K562 (cell line): ENCODE measurements around the gene NBEAL1. TPM values are rescaled to one million over a fixed set of nuclear protein-coding genes. Genes with fewer than 3 reads are reported as not detected.

Experiments
- ATAC-seq: fragments of 200-7000 bp; cut with Tn5 transposase; 3 replicates; pipeline ENCODE4 v1.9.1; 2020; ENCODE audit warnings: moderate library complexity
- BruUV-seq: library from RNA; stranded (reverse); fragments of 400-500 nt; replicated peaks from 2 replicates; lab custom pipeline; 2021; lab: Mats Ljungman, UMichigan
- CTCF ChIA-PET: fragments of 300-600 bp; formaldehyde crosslinking; extraction: SDS; loops from one replicate; lab custom pipeline; 2021; ENCODE audit warnings: low intra/inter-chr PET ratio; lab: Yijun Ruan, JAX
- POLR2A ChIA-PET: fragments of 300-600, 350-650 bp; sonication (Branson Sonifier 250); formaldehyde crosslinking; extraction: SDS; loops from one replicate; lab custom pipeline; 2021; ENCODE audit warnings: antibody characterized with exemption, inconsistent platforms; lab: Yijun Ruan, JAX
- DNase-seq, 4 experiments: peaks; one replicate each; pipeline versions ENCODE4 v3.0.0 to v3.0.0-alpha.2; 2011 to 2018; ENCODE audit warnings: low spot score in 3 of 4, mixed read lengths in 3 of 4; ENCODE audit errors: extremely low read depth in 1 of 4
- FAIRE-seq: peaks from 2 replicates; lab custom pipeline; 2011; peaks lifted over from hg19 to GRCh38; lab: Jason Lieb, UNC
- H2AFZ ChIP-seq: 2 replicates; pipeline ENCODE4 v1.6.0; 2011; ENCODE audit warnings: low read depth, low read length, control low read depth, inconsistent platforms
- H3K27ac ChIP-seq: fragments of 200-600 bp; 3 replicates; pipeline ENCODE4 v1.8.0; 2011; ENCODE audit warnings: low read depth, mild to moderate bottlenecking, control low read depth, inconsistent platforms, low read length, moderate library complexity, mixed read lengths; ENCODE audit errors: extremely low read depth
- H3K27me3 ChIP-seq, 2 experiments: fragments of 300-600 bp in 1 of 2; 2 replicates in 1 of 2; 3 replicates in 1 of 2; pipeline versions ENCODE4 v1.6.0 to v1.8.0; 2011; ENCODE audit warnings: inconsistent platforms in 2 of 2, low read length in 2 of 2, mild to moderate bottlenecking in 1 of 2, mixed read lengths in 1 of 2, moderate library complexity in 1 of 2; ENCODE audit not compliant: control insufficient read depth in 2 of 2, insufficient read depth in 2 of 2
- H3K36me3 ChIP-seq: fragments of 300-600 bp; 3 replicates; pipeline ENCODE4 v1.8.0; 2011; ENCODE audit warnings: mild to moderate bottlenecking, low read length, inconsistent platforms; ENCODE audit not compliant: control insufficient read depth, insufficient read depth
- H3K4me1 ChIP-seq, 2 experiments: fragments of 200-600 bp in 1 of 2; replicated peaks in 1 of 2; 2 replicates in 1 of 2; 3 replicates in 1 of 2; pipeline versions ENCODE4 v1.5.1 to v1.8.0; 2011; ENCODE audit warnings: inconsistent platforms in 2 of 2, low read length in 2 of 2, mild to moderate bottlenecking in 1 of 2, mixed read lengths in 1 of 2, moderate library complexity in 1 of 2; ENCODE audit not compliant: control insufficient read depth in 2 of 2, insufficient read depth in 2 of 2
- H3K4me2 ChIP-seq: 2 replicates; pipeline ENCODE4 v1.6.1; 2011; ENCODE audit warnings: low read length, control low read depth, inconsistent platforms, mixed read lengths; ENCODE audit not compliant: insufficient read depth
- H3K4me3 ChIP-seq: fragments of 200-600 bp; sonication (generic), shearing (Covaris generic); 2 replicates; pipeline ENCODE4 v1.5.1; 2016; ENCODE audit warnings: control low read depth, inconsistent platforms
- H3K79me2 ChIP-seq: fragments of 200-600 bp; 3 replicates; pipeline ENCODE4 v1.8.0; 2011; ENCODE audit warnings: low read length, inconsistent platforms; ENCODE audit not compliant: control insufficient read depth, insufficient read depth
- H3K9ac ChIP-seq, 2 experiments: 2 replicates each; pipeline versions ENCODE4 v1.6.0 to v1.6.1; 2011; ENCODE audit warnings: low read depth in 2 of 2, low read length in 2 of 2, control low read depth in 1 of 2, inconsistent platforms in 1 of 2, mild to moderate bottlenecking in 1 of 2, mixed read lengths in 1 of 2; ENCODE audit not compliant: insufficient read depth in 1 of 2
- H3K9me1 ChIP-seq: one replicate; pipeline ENCODE4 v1.6.0; 2011; ENCODE audit warnings: inconsistent platforms, mild to moderate bottlenecking, low read length, moderate library complexity; ENCODE audit not compliant: control insufficient read depth, insufficient read depth
- H3K9me3 ChIP-seq: replicated peaks from 2 replicates; pipeline ENCODE4 v1.5.1; 2011; ENCODE audit warnings: low read depth, low read length, inconsistent platforms; ENCODE audit not compliant: control insufficient read depth, insufficient read depth
- H4K20me1 ChIP-seq: replicated peaks from 2 replicates; pipeline ENCODE4 v1.6.1; 2011; ENCODE audit warnings: low read length, inconsistent platforms, mixed read lengths; ENCODE audit not compliant: control insufficient read depth, insufficient read depth
- ARID3B ChIP-seq: fragments of 250-450 bp; sonication (Bioruptor Pico); IDR thresholded peaks from 2 replicates; pipeline ENCODE4 v1.4.0; 2020; ENCODE audit warnings: borderline replicate concordance
- CCAR2 ChIP-seq: fragments of 200-400 bp; formaldehyde crosslinking; IDR thresholded peaks from 2 replicates; pipeline ENCODE4 v1.6.1; 2017; ENCODE audit warnings: mild to moderate bottlenecking, low read depth, low read length
- ELK3 ChIP-seq: fragments of 450-650 bp; formaldehyde crosslinking; IDR thresholded peaks from 2 replicates; pipeline ENCODE4 v1.4.0; 2020; ENCODE audit warnings: mild to moderate bottlenecking
- HDGF ChIP-seq: fragments of 450-650 bp; IDR thresholded peaks from 2 replicates; pipeline ENCODE4 v1.6.1; 2016
- PHF20 ChIP-seq: fragments of 450-650 bp; IDR thresholded peaks from 2 replicates; pipeline ENCODE4 v1.6.1; 2018; ENCODE audit not compliant: partially characterized antibody
- SMAD4 ChIP-seq: fragments of 250-450 bp; sonication (Bioruptor Pico); conservative IDR thresholded peaks from 2 replicates; pipeline ENCODE4 v1.8.0; 2021; ENCODE audit warnings: inconsistent platforms, mild to moderate bottlenecking, moderate library complexity
- TAL1 ChIP-seq: fragments of 450-650 bp; IDR thresholded peaks from 2 replicates; pipeline ENCODE4 v1.6.1; 2016; ENCODE audit warnings: mild to moderate bottlenecking
- ZBTB1 ChIP-seq: sonication (generic); formaldehyde crosslinking; IDR thresholded peaks from 2 replicates; pipeline ENCODE4 v1.8.1; 2023; ENCODE audit warnings: missing genetic modification reagents, low read depth, mild to moderate bottlenecking, borderline replicate concordance
- ZC3H11A ChIP-seq: IDR thresholded peaks from 2 replicates; pipeline ENCODE4 v1.6.1; 2012; ENCODE audit warnings: low read depth, low read length, improper control_type of control experiment
- WGBS: fragments of 100-300 bp; shearing (Covaris generic); methylation state at CpG from one replicate; pipeline ENCODE4 v1.1.6; 2016; ENCODE audit warnings: low coverage, mixed read lengths; ENCODE audit not compliant: insufficient coverage; ENCODE audit errors: missing lambda C conversion rate; 5-methylcytosine and 5-hydroxymethylcytosine counted together
- in situ Hi-C: fragments of 300-500 bp; cut with MboI; formaldehyde crosslinking; loops from 4 replicates; pipeline ENCODE4 v1.15.0; 2018; ENCODE audit warnings: inconsistent platforms, mixed read lengths
- intact Hi-C: fragments of 100-400 bp; cut with micrococcal nuclease; formaldehyde crosslinking; loops from 2 replicates; pipeline ENCODE4 v1.14.2; 2022
- polyA plus RNA-seq, 8 experiments: library from polyadenylated mRNA; depleted of rRNA in 4 of 8; stranded (reverse) in 5 of 8; unstranded in 3 of 8; fragments of >200 nt; fragmentation: Nextera tagmentation in 2 of 8; fragmentation: Illumina TruSeq in 1 of 8; extraction: Ambion mirVana in 2 of 8; extraction: Trizol in 1 of 8; gene quantifications; 2 replicates each; pipeline versions ENCODE4 v1.2.1 to v1.2.3, GENCODE V29; 2011 to 2014; ENCODE audit warnings: inconsistent platforms in 1 of 8, missing spikeins in 1 of 8
- total RNA-seq, 7 experiments: library from RNA; depleted of rRNA in 6 of 7; stranded (reverse); fragments of >200 nt in 6 of 7; fragmentation: Illumina TruSeq in 2 of 7; extraction: Trizol in 2 of 7; gene quantifications; 2 replicates each; pipeline versions ENCODE4 v1.2.1 to v1.2.3, GENCODE V29; 2011 to 2021; ENCODE audit warnings: low replicate concordance in 1 of 7

NBEAL1 gene
- total and polyA plus RNA-seq, 9 of the 15 experiments (the other 6 are each of a cell fraction or from before 2014, with no cell fraction given), result 2.1 to 13.5 (median 7.3) TPM

GRCh38 chr2:203126996-203127395 lies 112.3 kb downstream of the NBEAL1 start:
- DNase-seq, result no peak
- ChIA-PET POLR2A (interaction anchor here (0.6 kb wide), 1 partner anchor 31 kb away, joined by 4 read pairs; no protein-coding TSS in a partner anchor), CTCF (no interaction called here)
- no peaks in the 10 kb centered on the region for H4K20me1 ChIP-seq
- H3K4me3 ChIP-seq, result no peak overlapping the region
- no peaks in the 10 kb centered on the region for H3K9me1 ChIP-seq
- BruUV-seq, result no TSS peak
- H3K79me2 ChIP-seq, result no peaks in the 10 kb centered on the region
- no peak for ATAC-seq
- H3K4me1 ChIP-seq, result no peaks in the 10 kb centered on the region
- 50% methylated on average over 2 of the region's 2 CpGs for WGBS
- no peak overlapping the region for H2AFZ ChIP-seq
- H3K27ac ChIP-seq, result no peak overlapping the region
- no peaks in the 10 kb centered on the region for H3K27me3 ChIP-seq
- no peak overlapping the region for H3K9ac ChIP-seq
- H3K36me3 ChIP-seq, result peaks cover 2% of the 10 kb centered on the region; the same call in 1 of the 3 replicates
- intact Hi-C loops, result no loop called here
- no peak for FAIRE-seq
- H3K9me3 ChIP-seq, result no peaks in the 10 kb centered on the region
- H3K4me2 ChIP-seq, result no peak overlapping the region
- in situ Hi-C loops, result no loop called here
- TF ChIP-seq CCAR2, result no peak
- no peak for TF ChIP-seq TAL1
- no peak for TF ChIP-seq ARID3B (CRISPR knock-in tag)
- TF ChIP-seq PHF20, result no peak
- no peak for TF ChIP-seq ZBTB1
- TF ChIP-seq SMAD4 (CRISPR knock-in tag), result no peak
- TF ChIP-seq ZC3H11A, result no peak
- TF ChIP-seq HDGF, result no peak
- no peak for TF ChIP-seq ELK3 (CRISPR knock-in tag)
- TF ChIP-seq, all 486 proteins: peak for 0
